GM19043 (cell line): ENCODE measurements around the gene KL.

Experiments used
- ATAC-seq: cut with Tn5 transposase; IDR thresholded peaks from one replicate; pipeline ENCODE4 v1.9.1; 2021; ENCODE audit warnings: low read depth; ENCODE audit not compliant: unreplicated experiment

KL gene

DNA sequence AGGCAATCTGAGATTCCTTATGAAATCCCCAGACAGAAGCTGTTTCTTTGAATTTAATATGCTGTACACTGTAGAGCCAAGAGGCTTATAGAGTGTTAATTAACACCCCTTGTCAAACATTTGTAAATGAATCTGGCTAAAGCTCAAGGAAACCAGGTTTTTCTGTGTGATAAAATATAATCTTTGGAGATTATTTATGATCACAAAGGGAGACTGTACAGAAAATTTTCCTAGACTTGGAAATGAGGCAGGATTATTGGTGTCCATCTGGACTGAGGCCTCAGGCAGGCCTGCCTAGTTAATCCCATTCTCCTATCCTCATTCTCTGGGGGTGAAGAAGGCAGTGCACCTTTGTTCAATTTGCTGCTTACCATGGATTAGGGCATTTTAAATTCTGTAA, 17.8 kb downstream of the KL start:
- ATAC-seq: no peak

DNA sequence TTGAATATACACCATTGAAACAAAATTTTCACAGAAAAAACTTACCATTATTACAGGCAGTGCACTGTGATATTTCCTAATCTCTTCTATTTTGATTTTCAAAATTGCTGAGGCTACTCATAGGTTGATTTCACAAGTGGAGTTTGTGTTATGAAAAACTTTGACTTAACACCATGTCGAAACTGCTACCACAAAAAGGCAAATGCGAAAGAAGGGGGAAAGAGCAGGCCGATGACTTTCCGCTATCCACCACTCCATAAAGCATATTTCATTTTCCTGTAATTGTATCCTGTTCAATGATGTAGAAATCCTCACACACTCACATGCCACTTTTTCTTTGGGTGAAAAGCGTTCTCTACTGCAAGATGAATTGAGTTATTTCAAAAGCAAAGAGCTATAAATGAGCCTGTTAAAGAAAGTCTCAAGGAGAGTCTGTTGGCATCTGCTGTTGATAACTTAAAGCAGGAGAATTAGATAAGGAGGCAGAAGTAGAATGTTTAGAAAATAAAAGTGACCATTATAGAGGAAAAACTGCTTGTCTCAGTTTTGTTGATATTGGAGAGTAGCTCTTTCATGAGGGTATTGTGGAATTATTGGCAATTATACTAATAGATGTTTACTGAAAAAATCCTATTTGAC, 18.8 kb downstream of the KL start:
- no peak for ATAC-seq

DNA sequence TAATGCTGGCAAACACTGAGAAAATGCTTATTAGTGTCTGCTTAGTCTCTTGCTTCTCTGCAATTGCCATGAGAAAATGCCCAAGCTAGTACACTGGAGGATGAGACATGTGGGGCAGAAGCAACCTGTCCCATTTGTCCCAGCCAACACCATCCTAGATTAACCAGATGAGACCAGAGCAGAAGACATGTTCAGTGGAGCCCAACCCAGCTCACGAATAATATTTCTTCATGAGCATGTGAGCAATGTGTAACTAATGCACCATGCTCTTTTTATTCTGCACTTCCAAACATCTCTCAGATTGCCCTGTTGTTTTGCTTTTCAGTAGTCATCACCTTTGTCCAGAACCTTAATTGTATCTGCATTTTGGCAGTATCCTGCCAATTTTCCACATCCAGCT, 21.4 kb downstream of the KL start:
- ATAC-seq: no peak

- no peak for ATAC-seq
Measured at GRCh38 chr13:33040090-33040489, 23.9 kb downstream of the KL start.

- no peak for ATAC-seq
Measured at GRCh38 chr13:33045851-33046592, 29.8 kb downstream of the KL start.

GRCh38 chr13:33050161-33050560, 33.9 kb downstream of the KL start:
- ATAC-seq: no peak

DNA sequence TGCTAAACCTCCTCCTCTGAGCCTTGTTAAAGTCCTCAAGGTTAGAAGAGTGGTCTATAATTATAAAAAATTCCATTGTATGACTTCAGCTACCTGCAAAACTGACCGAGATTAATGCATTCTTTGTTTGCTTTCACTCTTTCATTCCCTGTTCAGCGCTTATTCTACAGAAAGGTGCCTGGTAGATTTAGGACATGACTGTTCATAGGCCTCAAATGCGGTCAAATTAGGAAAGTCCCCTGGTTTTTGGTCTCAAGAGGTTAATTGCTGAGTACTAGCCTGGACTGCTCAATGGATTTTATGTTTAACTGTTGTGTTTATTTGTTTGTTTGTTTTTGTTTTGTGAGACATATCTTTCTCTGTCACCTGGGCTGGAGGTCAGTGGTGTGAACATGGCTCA, 35.4 kb downstream of the KL start:
- no peak for ATAC-seq

DNA sequence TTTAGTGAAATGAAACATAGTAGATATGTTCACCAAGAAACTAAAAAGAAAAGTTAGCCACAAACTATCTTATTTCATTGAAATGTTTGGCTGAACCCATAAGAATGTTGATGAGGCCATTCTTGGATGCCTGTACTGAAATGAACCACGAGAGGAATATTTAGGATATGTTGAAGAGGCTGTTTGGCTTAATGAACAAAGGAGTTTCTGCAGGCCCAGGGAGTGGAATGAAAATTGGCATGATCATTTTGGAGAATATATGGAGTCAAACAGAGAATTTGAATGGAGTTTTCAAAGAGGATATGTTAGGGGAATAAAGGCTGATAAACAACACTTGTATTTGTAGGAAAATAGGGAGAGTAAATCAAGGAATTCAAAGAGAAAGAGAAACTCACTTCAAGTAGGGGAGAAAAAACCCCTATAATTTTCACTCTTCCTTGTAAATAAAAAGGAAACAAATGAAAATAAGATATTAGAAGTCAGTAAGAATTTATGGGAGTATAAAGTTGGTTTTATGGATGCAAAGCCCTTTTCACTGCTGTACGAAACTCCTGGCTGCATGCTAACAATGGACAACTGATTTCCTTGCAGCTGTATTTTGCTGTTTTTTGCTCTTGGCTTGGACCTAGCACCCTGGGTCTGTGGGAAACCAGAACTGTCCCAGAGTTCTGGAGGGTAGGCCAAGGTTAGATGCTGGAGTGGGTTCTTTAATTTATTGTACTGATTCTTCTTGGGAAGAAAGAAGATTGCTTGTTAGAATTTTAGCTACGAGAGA, 36.5 kb downstream of the KL start:
- no peak for ATAC-seq

DNA sequence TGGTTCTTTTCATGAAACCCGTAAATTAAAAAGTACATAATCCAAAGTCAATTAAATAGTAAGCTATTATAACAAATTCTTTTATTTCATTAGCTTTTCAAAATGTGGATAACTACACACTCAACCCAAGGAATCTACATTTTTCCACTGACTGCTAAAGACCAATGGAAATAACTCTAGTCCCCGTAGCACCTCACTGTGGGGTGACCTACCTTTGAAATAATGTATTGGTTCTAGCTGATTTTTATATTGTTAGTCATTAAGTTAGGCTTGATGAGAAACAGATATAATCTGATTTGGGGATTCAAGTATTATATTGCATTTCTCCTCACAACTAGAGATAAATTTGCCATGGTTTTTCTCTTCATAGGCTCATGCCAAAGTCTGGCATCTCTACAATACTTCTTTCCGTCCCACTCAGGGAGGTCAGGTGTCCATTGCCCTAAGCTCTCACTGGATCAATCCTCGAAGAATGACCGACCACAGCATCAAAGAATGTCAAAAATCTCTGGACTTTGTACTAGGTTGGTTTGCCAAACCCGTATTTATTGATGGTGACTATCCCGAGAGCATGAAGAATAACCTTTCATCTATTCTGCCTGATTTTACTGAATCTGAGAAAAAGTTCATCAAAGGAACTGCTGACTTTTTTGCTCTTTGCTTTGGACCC, 37.3 kb downstream of the KL start:
- ATAC-seq: no peak

- ATAC-seq: no peak
Measured at GRCh38 chr13:33057019-33057780, 41.0 kb downstream of the KL start.

- no peak for ATAC-seq
Measured at GRCh38 chr13:33058776-33059327, 42.6 kb downstream of the KL start.

DNA sequence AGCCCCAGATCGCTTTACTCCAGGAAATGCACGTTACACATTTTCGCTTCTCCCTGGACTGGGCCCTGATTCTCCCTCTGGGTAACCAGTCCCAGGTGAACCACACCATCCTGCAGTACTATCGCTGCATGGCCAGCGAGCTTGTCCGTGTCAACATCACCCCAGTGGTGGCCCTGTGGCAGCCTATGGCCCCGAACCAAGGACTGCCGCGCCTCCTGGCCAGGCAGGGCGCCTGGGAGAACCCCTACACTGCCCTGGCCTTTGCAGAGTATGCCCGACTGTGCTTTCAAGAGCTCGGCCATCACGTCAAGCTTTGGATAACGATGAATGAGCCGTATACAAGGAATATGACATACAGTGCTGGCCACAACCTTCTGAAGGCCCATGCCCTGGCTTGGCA, 44.6 kb downstream of the KL start:
- ATAC-seq: no peak

DNA sequence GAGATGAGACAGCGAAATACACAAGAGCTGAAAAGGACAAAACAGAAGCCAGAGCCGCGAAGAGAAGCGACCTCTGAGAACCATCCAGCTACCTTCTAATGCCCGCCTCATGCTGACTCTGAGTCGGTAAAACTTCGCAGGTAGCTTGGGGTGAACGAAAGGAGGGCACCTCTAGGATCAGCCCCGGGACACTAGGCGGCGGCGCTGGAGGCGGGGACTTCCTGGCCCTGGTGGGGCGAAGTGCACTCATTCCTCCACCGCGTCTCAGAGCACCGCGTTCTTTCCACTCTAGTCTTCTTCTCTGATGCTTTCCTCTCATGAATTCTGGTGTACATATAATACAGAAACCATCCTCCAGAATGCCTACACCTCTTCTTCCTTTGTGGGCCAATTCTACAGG, 50.1 kb downstream of the KL start:
- no peak for ATAC-seq

DNA sequence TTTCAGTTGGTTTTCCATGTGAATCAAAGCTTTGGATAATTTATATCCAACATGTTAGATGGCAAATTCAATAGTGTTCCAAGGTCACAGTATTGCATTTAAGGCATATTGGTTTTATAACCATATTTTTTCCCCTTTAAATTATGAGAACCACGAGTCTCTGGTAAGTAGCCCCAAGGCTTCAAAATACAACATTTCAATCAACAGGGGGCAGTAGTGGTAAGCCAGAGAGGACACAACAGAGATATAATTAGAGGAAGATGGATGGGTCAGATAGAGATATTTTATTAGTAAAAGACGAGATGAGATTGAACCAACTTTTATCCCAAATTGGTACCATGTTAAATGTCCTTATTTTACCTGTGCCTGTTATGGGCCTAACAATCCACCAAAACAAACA, 53.1 kb downstream of the KL start:
- no peak for ATAC-seq

DNA sequence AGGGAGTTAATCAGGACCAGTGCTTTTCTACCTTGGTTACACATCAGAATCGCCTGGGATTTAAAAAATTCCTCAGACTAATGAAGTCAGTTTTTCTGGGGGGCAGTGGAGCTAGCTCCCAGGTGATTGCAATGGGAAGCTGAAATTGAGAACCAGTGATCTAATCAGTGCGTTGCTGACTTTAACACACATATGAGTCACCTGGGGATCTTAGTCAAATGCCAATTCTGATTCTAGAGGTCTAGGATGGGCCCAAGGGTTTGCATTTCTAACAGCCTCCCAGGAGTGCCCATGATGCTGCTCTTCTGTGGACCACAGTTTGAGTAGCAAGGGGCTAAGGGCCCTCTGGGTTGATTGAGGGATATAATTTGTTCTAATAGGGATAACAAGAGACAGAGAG, 54.5 kb downstream of the KL start:
- no peak for ATAC-seq

DNA sequence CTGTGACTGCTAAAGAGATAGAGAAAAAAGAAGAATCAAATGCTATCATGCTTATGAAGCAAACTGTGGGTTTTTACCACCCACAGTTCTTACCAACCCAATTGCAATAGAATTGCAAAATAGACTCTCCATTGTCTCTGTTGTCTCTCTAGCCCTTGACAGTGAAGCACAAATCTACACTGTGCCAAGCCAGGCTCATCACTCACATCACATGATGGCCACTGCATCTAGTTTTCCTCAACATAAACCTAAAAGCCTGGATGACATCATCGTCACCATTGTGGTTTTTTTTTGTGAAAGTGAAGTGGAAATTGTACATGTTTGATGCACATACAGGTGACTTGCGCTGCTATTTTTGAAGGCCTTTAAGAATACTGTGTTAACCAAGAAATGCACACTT, 56.1 kb downstream of the KL start:
- no peak for ATAC-seq

DNA sequence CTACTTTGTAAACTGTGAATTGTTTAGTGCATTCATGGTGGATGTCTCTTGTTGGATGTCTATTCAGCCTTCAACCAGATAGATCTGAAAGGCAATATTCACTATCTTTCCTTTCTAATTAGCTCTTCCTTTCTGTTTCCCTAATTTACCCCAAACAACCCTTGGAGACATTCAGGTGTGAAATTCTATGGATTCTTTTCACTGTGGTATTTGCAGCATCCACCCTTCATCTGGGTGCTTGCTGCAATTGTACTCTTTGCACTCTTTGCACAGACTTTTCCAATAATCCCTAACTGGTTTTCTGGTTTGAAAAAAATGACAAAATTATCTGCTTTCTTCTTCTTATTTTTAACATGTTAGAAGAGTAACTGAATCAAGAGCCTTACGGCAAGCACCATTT, 56.5 kb downstream of the KL start:
- no peak for ATAC-seq

DNA sequence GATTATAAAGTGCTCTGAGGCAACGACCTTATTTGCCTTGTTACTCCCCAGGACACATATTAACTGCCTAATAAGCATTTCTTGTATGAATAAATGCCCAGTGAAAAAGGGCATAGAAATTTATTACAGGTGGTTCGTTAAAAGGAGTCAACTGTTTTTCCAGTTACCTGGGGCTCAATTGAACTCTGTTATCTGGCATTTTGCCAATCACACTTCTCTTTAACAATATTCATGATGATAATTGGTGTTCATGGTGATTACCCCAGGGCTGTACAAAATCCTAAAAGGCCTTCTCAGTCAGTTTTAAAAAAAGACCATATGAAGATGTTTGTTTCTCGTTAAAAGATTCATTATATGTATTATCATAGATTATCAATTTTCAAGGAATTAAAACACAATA, 57.1 kb downstream of the KL start:
- no peak for ATAC-seq

GRCh38 chr13:33076001-33076992, 60.1 kb downstream of the KL start:
- ATAC-seq: no peak
